ENCODE results near the gene POU2F2. TPM values are rescaled to one million over a fixed set of nuclear protein-coding genes. Genes with fewer than 3 reads are reported as not detected.
A peak's percentile ranks its signal among the peaks of the same experiment; 100 is the strongest.

POU2F2 gene
- polyA plus RNA-seq, 3 donors from 2014 or later = 2.0 to 10.3 (median 2.1) TPM

DNA sequence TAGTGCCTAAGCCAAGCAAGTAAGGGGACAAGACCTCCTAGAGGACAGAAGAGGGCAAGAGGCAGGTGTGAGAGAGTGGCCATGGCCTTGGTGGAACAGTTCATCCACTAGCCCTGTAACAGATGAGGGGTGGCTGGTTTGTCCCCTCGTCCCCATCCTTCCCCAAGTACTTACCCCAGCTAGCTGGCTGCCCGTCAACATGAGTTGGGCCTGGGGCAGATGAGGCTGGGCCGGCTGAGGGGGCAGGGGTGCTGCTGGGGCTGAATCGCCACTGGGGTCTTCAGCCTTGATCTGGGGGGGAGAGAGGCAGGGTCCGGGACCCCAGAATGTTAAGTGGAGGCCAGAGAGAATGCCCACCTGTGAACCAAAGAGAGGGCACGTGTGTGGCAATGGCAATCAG lies 15.2 kb downstream of the POU2F2 start:
- peaks cover 15 to 17% of the 10 kb centered on the region in 2 donors for H3K4me1 Mint-ChIP-seq
- DNase-seq = no peak

DNA sequence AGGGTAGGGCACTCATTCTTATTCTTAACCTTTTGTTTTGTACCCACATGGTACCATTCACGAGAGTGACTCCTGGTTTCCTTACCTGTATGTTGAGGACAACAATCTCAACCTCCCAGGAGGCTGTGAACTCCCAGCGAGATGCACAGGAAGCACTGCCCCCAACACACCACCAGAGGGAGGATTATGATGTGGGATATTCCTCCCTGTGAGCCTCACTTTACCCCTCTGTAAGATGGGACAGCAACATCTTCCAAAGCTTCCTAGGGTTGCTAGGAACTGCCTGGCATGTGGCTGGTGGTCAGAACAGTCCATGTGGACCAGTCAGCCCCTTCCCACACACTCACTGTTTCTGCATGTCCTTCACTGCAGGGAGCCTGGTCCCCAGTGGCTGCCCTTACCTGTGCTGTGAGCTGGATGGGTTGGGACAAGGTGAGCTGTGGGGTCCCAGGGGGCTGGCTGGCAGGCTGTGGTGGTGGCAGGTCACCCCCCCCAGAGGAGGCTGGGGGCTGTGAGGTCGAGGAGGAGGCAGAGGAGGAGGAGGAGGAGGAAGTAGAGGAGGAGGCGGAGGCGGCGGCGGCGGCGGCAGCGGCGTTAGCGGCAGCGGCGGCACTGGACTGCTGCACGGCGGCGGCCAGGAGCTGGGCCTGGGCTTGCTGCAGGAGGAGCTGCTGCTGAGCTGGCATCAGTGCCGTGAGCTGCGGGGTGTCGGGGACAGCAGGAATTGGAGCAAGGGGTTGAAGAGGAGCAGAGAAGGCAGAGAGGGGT lies 15.8 kb downstream of the POU2F2 start:
- Mint-ChIP-seq H3K9me3 (no peaks in the 10 kb centered on the region), H3K27me3 (ENCODE audit: low read depth in 3 of 3) (peaks cover 0 to 3% (median 0%) of the 10 kb centered on the region in 3 donors), H3K4me3 (no peak overlapping the region), H3K27ac (no peak overlapping the region), H3K36me3 (peaks cover 6 to 34% (median 21%) of the 10 kb centered on the region in 3 donors), H3K4me1 (peaks cover 9 to 11% of the 10 kb centered on the region in 2 donors)
- no peak for DNase-seq

More for the DNA sequence above, 15.2 kb downstream of the POU2F2 start:
- Mint-ChIP-seq H3K9me3 (no peaks in the 10 kb centered on the region), H3K36me3 (peaks cover 6 to 34% (median 21%) of the 10 kb centered on the region in 3 donors), H3K4me3 (no peak overlapping the region), H3K27me3 (ENCODE audit: low read depth in 3 of 3) (peaks cover 0 to 3% (median 0%) of the 10 kb centered on the region in 3 donors), H3K27ac (peak overlapping the region in 1 of 6 donors; percentile 34)

DNA sequence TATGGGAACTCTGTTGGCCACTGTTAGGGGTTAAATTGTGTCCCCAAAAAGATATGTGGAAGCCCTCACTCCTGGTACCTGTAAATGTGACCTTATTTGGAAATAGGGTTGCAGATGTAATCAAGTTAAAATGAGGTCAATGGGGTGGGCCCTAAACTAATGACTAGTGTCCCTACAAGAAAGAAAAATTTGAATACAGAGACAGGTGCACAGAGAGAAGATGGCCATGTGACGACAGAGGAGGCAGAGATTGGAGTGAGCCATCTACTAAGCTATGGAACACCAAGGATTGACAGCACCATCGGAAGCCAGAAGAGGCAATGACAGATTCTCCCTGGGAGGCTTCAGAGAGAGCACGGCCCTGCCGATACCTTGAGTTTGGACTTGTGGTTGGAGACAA lies 16.5 kb downstream of the POU2F2 start:
- DNase-seq = no peak
- H3K4me1 Mint-ChIP-seq = peaks cover 1 to 3% of the 10 kb centered on the region in 2 donors
- H3K4me3 Mint-ChIP-seq = no peak overlapping the region
- no peaks in the 10 kb centered on the region for H3K9me3 Mint-ChIP-seq
- peak overlapping the region in 2 of 6 donors; percentile 42 to 57 for H3K27ac Mint-ChIP-seq
- H3K36me3 Mint-ChIP-seq = peaks cover 6 to 38% (median 21%) of the 10 kb centered on the region in 3 donors
- H3K27me3 Mint-ChIP-seq (ENCODE audit: low read depth in 3 of 3) = peaks cover 0 to 3% (median 0%) of the 10 kb centered on the region in 3 donors

DNA sequence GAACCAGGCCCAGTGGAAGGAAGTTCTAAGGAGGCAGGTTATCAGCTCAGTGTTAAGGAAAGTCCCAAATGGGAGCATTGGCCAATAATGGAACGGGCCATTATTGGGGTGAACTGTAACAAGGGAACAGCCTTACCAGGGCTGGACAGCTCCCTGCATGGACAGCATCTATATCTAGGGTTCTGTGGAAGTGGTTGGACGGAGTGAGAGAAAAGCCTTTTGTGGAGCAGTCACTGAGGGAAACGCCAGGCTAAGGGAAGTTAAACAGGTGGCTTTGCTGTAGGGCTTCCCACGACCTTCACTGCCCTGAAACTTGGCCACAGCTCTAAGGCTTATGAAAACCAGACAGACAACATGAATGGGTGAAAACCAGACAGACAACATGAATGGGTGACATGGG lies 17.0 kb downstream of the POU2F2 start:
- DNase-seq = no peak
- Mint-ChIP-seq H3K4me1 (no peaks in the 10 kb centered on the region), H3K36me3 (peaks cover 6 to 39% (median 21%) of the 10 kb centered on the region in 3 donors), H3K9me3 (no peaks in the 10 kb centered on the region), H3K27ac (peak overlapping the region in 1 of 6 donors; percentile 22), H3K27me3 (ENCODE audit: low read depth in 3 of 3) (peaks cover 0 to 3% (median 0%) of the 10 kb centered on the region in 3 donors), H3K4me3 (no peak overlapping the region)

DNA sequence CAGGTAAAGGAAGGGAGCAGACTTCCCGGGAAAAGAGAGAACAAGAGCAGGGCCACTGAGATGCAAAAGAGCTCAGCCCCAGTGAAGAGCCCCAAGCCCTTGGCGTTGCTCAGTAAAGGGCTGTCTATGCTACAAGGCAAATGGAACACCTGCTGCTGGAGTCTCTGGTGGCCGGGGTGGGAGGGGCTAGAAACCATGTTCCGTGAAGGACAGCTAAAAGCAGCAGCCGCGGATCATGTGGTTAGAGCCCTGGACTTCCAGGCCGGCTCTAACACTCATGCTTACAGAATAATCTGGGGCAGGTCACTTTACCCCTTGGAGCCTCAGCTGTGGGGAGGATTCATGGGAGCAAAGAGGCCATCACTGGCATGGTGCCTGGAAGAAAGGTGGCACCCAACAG lies 17.8 kb downstream of the POU2F2 start:
- Mint-ChIP-seq H3K9me3 (no peaks in the 10 kb centered on the region), H3K36me3 (peaks cover 6 to 39% (median 21%) of the 10 kb centered on the region in 3 donors), H3K4me3 (no peak overlapping the region), H3K27ac (peak overlapping the region in 1 of 6 donors; percentile 46), H3K27me3 (ENCODE audit: low read depth in 3 of 3) (peaks cover 0 to 3% (median 0%) of the 10 kb centered on the region in 3 donors), H3K4me1 (no peaks in the 10 kb centered on the region)
- DNase-seq = no peak

DNA sequence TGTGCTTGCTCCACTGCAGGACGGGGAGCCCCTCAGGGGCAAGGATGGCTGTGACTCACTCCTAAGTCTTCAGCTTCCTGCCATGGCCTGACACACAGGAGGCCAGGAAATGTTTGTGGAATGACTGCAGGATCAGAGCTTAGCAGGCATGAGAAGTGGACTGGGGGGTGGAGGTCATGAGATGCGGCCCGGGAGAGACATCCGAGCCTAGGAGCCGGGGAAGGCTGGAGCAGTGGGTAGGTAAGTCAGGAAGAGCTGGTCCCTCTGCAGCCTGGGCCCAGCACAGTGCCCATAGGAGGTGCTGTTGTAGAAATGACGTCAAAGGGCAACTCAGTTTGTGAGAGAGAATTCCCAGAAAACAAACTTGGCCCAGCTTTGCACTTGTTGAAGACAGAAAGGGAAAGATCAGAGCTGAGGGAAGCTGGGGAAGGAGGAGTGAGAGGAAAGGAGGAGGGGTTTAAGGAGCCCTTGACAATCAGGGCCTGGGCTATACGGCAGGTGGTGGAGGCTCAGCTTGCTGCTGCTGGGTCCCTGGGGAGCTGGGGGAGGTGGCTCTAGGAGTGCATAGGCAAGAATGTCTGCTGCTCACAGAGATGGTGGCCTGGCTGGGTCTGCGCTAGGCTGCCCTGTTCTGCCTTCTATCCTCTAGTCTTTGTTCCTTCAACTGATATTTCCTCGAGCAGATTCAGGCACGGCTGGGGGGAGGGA lies 18.5 kb downstream of the POU2F2 start:
- no peak for DNase-seq
- Mint-ChIP-seq H3K4me1 (peaks cover 0 to 1% of the 10 kb centered on the region in 2 donors), H3K27ac (peak overlapping the region in 1 of 6 donors; percentile 46), H3K36me3 (peaks cover 6 to 35% (median 21%) of the 10 kb centered on the region in 3 donors), H3K4me3 (no peak overlapping the region), H3K27me3 (ENCODE audit: low read depth in 3 of 3) (peaks cover 0 to 3% (median 0%) of the 10 kb centered on the region in 3 donors), H3K9me3 (no peaks in the 10 kb centered on the region)

DNA sequence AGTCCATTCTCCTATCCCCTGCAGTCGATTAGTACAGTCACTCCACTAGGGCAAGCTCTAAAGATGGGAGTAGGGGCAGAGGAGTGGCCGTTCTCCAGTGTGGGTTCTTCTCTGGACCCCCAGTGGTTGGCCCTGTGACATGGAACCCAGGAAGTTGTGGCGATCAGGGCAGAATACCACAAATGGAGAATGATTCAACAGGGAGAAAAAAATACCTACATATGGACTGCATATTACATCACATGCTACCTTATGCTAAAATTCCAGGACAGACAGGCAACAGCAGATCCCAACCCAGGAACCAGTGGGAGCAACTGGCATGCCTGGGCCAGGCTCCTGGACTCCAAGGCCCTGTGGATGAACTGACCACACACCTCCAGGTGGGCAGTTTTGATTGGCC lies 20.4 kb downstream of the POU2F2 start:
- H3K4me1 Mint-ChIP-seq = peaks cover 3 to 7% of the 10 kb centered on the region in 2 donors
- H3K36me3 Mint-ChIP-seq = peaks cover 6 to 30% (median 21%) of the 10 kb centered on the region in 3 donors
- peak overlapping the region in 3 of 6 donors; percentile 19 to 35 (median 20) for H3K27ac Mint-ChIP-seq

DNA sequence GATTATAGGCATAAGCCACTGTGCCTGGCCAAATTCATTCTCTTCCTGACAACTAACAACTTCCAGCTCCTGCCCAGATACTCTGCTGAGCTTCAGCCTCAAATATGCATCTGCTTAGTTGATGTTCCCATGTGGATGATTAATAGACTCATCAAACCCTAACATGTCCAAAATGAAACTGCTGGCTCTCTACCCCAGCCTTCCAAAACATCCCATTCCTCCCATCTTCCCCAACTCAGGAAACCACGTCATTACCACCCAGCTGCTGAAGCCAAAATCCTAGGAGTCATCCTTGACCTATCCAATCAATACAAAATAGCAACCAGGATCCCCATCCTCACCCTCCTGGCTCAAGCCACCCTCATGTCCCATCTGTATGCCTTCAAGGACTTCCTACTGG lies 20.9 kb downstream of the POU2F2 start:
- Mint-ChIP-seq H3K4me3 (no peak overlapping the region), H3K9me3 (no peaks in the 10 kb centered on the region), H3K36me3 (peaks cover 6 to 29% (median 21%) of the 10 kb centered on the region in 3 donors), H3K27ac (peak overlapping the region in 5 of 6 donors; percentile 1 to 35 (median 19)), H3K27me3 (ENCODE audit: low read depth in 3 of 3) (peaks cover 0 to 3% (median 0%) of the 10 kb centered on the region in 3 donors), H3K4me1 (peaks cover 3 to 7% of the 10 kb centered on the region in 2 donors)
- no peak for DNase-seq

More for the DNA sequence above, 20.4 kb downstream of the POU2F2 start:
- Mint-ChIP-seq H3K4me3 (no peak overlapping the region), H3K27me3 (ENCODE audit: low read depth in 3 of 3) (peaks cover 0 to 3% (median 0%) of the 10 kb centered on the region in 3 donors), H3K9me3 (no peaks in the 10 kb centered on the region)
- DNase-seq = no peak

DNA sequence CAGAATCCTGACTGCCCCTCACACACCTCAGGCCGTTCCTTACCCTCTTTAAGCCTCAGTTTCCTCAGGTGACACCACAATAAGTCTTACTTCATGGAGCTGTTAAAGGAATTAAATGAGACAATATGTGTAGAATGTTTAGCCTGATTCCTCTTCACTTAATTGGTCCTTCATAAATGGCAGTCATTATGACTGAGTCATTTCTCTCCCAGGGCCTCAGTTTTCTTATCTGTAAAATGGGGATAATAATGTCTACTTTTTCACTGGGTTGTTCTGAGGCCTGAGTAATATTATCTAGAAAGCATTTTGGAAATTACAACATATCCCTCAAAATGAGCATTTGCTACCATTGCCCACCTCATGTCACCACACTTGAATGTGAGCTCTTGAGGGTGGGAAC lies 21.6 kb downstream of the POU2F2 start:
- no peak for DNase-seq
- Mint-ChIP-seq H3K27ac (peak overlapping the region in 4 of 6 donors; percentile 3 to 40 (median 34)), H3K4me3 (no peak overlapping the region), H3K27me3 (ENCODE audit: low read depth in 3 of 3) (peaks cover 0 to 3% (median under 1%) of the 10 kb centered on the region in 3 donors), H3K9me3 (no peaks in the 10 kb centered on the region), H3K4me1 (peaks cover 3 to 7% of the 10 kb centered on the region in 2 donors), H3K36me3 (peaks cover 2 to 22% (median 15%) of the 10 kb centered on the region in 3 donors)

DNA sequence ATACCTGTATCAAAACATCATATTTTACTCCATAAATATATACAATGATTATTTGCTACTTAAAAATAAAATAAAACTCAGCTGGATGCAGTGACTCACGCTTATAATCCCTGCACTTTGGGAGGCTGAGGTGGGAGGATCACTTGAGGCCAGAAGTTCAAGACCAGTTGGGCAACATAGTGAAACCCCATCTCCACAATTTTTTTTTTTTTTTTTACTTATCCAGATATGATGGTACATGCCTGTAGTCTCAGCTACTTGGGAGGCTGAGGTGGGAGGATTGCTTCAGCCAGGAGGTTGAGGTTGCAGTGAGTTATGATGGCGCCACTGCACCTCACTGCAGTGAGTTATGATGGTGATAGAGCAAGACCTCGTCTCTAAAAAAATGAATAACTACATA lies 22.4 kb downstream of the POU2F2 start:
- Mint-ChIP-seq H3K9me3 (no peaks in the 10 kb centered on the region), H3K4me3 (no peak overlapping the region)

DNA sequence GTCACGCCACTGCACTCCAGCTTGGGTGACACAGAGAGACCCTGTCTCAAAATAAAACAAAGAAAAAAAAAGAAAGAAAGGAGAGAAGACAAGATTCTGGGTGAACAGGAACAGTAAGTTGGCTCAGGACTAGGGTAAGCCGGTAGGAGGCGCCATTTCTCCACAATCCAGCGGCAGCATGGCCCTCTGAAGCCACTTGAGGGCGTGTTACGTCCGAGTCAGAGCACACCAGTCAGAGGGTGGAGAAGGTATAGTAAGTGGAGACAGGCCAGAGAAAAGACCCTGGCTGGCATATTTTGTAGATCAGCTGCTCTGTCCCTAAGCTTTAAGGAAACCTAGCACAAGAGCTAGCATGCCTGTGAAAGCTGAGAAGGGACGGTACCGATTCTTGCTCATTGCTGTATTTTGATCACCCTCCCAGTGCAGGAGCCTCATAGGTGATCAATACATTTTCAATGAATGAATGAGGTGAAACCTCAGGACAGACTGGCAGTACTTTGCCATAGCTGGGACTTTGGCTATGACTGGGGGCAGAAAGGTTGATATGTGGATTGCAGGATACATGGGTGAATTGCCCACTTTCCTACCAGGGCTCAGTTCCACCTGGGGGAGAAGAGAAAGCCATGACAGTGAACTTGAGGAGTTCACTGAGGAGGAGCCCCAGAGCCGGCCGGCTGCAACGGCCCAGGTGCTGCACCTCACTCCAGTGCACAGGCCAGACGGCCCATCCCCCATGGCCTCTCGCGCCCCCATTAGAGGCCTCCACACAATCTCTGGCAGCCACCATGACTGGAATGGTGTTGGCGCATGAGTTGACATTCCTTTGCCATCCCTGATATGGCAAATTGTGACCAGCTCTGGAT lies 23.5 kb downstream of the POU2F2 start:
- H3K27ac Mint-ChIP-seq = peak overlapping the region in 2 of 6 donors; percentile 3 to 13
- H3K9me3 Mint-ChIP-seq = no peaks in the 10 kb centered on the region
- peaks cover 0 to 2% (median 0%) of the 10 kb centered on the region in 3 donors for H3K27me3 Mint-ChIP-seq (ENCODE audit: low read depth in 3 of 3)
- DNase-seq = peak; percentile 78 to 86 (median 81)
- H3K36me3 Mint-ChIP-seq = peaks cover 0 to 16% (median 10%) of the 10 kb centered on the region in 3 donors
- H3K4me3 Mint-ChIP-seq = no peak overlapping the region
- H3K4me1 Mint-ChIP-seq = peaks cover 3 to 7% of the 10 kb centered on the region in 2 donors

More for the DNA sequence above, 22.4 kb downstream of the POU2F2 start:
- H3K27me3 Mint-ChIP-seq (ENCODE audit: low read depth in 3 of 3) = peaks cover 0 to 2% (median 0%) of the 10 kb centered on the region in 3 donors
- peaks cover 3 to 7% of the 10 kb centered on the region in 2 donors for H3K4me1 Mint-ChIP-seq
- H3K27ac Mint-ChIP-seq = no peak overlapping the region
- peaks cover 0 to 16% (median 13%) of the 10 kb centered on the region in 3 donors for H3K36me3 Mint-ChIP-seq
- no peak for DNase-seq

DNA sequence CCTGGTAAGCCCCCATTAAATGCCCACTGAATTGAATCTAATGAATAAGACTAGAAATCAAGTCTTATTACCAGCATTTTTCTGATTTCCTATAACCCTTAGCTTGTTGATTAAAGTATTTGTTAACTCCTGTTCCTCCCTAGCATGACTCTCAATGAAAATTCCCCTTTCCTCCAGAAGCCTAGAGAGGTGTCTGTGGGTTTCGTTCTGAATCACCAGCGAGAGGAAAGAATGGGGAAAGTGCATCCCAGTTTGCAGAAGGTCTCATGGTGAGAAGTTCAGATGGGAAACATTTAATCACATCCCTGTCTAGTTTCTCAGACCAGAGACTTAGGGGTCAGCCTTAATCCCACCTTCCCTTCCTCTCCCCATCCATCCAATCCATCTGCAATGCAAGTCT lies 26.9 kb downstream of the POU2F2 start:
- Mint-ChIP-seq H3K9me3 (no peaks in the 10 kb centered on the region), H3K4me1 (peaks cover 3 to 7% of the 10 kb centered on the region in 2 donors), H3K27ac (no peak overlapping the region), H3K36me3 (peaks cover 0 to 7% (median 3%) of the 10 kb centered on the region in 3 donors), H3K4me3 (no peak overlapping the region), H3K27me3 (ENCODE audit: low read depth in 3 of 3) (peaks cover 0 to 2% (median 1%) of the 10 kb centered on the region in 3 donors)
- no peak for DNase-seq

DNA sequence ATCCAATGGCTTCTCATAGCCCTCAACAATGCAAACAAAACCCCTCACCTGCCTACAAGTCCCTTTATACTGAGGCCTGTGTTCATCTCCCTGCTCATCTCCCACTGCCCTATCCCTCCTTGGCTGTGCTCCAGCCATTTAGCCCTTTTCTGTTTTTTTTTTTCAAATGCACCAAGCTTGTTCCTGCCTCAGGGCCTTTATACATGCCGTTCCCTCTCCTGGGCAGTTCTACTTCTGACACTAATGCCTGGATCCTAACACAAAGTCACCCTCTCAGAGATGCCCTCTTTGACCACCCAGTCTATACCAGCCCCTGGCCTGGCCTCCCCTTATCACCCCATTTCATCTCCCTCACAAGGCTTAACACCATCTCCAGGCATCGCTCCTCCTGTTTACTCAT lies 29.4 kb downstream of the POU2F2 start:
- peak overlapping the region in 1 of 6 donors; percentile 11 for H3K27ac Mint-ChIP-seq
- no peaks in the 10 kb centered on the region for H3K4me1 Mint-ChIP-seq
- no peak for DNase-seq
- H3K27me3 Mint-ChIP-seq (ENCODE audit: low read depth in 3 of 3) = peaks cover 0 to 2% (median 1%) of the 10 kb centered on the region in 3 donors
- H3K9me3 Mint-ChIP-seq = no peaks in the 10 kb centered on the region
- H3K4me3 Mint-ChIP-seq = no peak overlapping the region
- H3K36me3 Mint-ChIP-seq = peaks cover 0 to 10% (median 10%) of the 10 kb centered on the region in 3 donors
